Glomerular endothelial cell (primary cell): ENCODE results near the gene SPEM2. TPM values are rescaled to one million over a fixed set of nuclear protein-coding genes. Genes with fewer than 3 reads are reported as not detected.

Experiments used
- DNase-seq: peaks from one replicate; pipeline ENCODE4 v3.0.0-alpha.2; 2011; ENCODE audit warnings: low read depth, low spot score; ENCODE audit errors: extremely low read depth
- total RNA-seq: library from RNA; depleted of rRNA; stranded (reverse); fragments of >200 nt; gene quantifications from 2 replicates; pipeline ENCODE4 v1.2.3, GENCODE V29; 2015

The SPEM2 gene
- total RNA-seq, 1 donor from 2014 or later: not detected

- DNase-seq: no peak
Measured at GRCh38 chr17:7419819-7420610, 5.4 kb upstream of the SPEM2 start, which contains the start of gene SPEM1. Gene SPEM1 (plus strand): TSS chr17:7420324. CDS start chr17:7420385, 61 bp downstream.

GRCh38 chr17:7421186-7421585, 4.2 kb upstream of the SPEM2 start:
- no peak for DNase-seq

GRCh38 chr17:7423679-7424078, 1.7 kb upstream of the SPEM2 start:
- DNase-seq: no peak

- no peak for DNase-seq
Measured at GRCh38 chr17:7425756-7426155, 340 bp downstream of the SPEM2 start.

- no peak for DNase-seq
Measured at GRCh38 chr17:7426203-7426863, 917 bp downstream of the SPEM2 start.

GRCh38 chr17:7426896-7427489, 1.6 kb downstream of the SPEM2 start:
- no peak for DNase-seq

GRCh38 chr17:7427549-7427948, 2.1 kb downstream of the SPEM2 start:
- DNase-seq: no peak

- DNase-seq: no peak
Measured at GRCh38 chr17:7428557-7428956, 3.1 kb downstream of the SPEM2 start, which contains the start of gene SPEM3. Gene SPEM3 (plus strand): TSS chr17:7428857. CDS start chr17:7428903, 46 bp downstream.

- no peak for DNase-seq
Measured at GRCh38 chr17:7429722-7430121, 4.3 kb downstream of the SPEM2 start.

- no peak for DNase-seq
Measured at GRCh38 chr17:7431231-7431630, 5.8 kb downstream of the SPEM2 start.

- no peak for DNase-seq
Measured at GRCh38 chr17:7432296-7432695, 6.9 kb downstream of the SPEM2 start.

GRCh38 chr17:7435676-7436555, 10.5 kb downstream of the SPEM2 start:
- no peak for DNase-seq

- DNase-seq: no peak
Measured at GRCh38 chr17:7436556-7437368, 11.3 kb downstream of the SPEM2 start.

- DNase-seq: no peak
Measured at GRCh38 chr17:7437369-7437863, 12.0 kb downstream of the SPEM2 start.

- DNase-seq: no peak
Measured at GRCh38 chr17:7437950-7438614, 12.7 kb downstream of the SPEM2 start.

- no peak for DNase-seq
Measured at GRCh38 chr17:7438656-7439460, 13.4 kb downstream of the SPEM2 start.

- DNase-seq: no peak
Measured at GRCh38 chr17:7439462-7440112, 14.2 kb downstream of the SPEM2 start, which contains the start of gene FGF11. Gene FGF11 (plus strand): TSS chr17:7439512. CDS start chr17:7439621, 109 bp downstream.
